ENCODE data around the gene ACADM.
"Not testable (repeated sequence)": the region's sequence is repeated elsewhere in the genome, so short reads cannot be mapped to it uniquely, and the experiment has no call there.

DNA sequence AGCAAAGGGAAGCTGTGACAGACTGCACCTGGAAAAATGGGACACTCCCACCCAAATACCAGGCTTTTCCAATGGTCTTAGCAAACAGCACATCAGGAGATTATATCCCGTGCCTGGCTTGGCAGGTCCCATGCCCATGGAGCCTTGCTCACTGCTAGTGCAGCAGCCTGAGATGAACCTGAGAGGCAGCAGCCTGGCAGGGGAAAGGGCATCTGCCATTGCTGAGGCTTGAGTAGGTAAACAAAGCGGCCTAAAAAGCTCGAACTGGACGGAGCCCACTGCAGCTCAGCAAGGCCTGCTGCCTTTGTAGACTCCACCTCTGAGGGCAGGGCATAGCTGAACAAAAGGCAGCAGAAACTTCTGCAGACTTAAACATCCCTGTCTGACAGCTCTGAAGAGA, 53.3 kb downstream of the ACADM start:
- TF ChIP-seq, protein P1, sequence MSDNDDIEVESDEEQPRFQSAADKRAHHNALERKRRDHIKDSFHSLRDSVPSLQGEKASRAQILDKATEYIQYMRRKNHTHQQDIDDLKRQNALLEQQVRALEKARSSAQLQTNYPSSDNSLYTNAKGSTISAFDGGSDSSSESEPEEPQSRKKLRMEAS (IDR thresholded peaks at IDR 0.05): not testable (repeated sequence)
- TF ChIP-seq FOSL1 (IDR thresholded peaks at IDR 0.05; ENCODE audit: low read depth); ZNF274 (IDR thresholded peaks at IDR 0.05; ENCODE audit: low read depth, low read length); YY1 (IDR thresholded peaks at IDR 0.05; ENCODE audit: extremely low read depth, insufficient replicate concordance, low read depth, low read length); ELF1 (IDR thresholded peaks at IDR 0.05; ENCODE audit: borderline replicate concordance, low read depth); POLR2A (IDR thresholded peaks at IDR 0.05; ENCODE audit: borderline replicate concordance, extremely low read depth, insufficient read depth, insufficient read length); POLR2AphosphoS5 (IDR thresholded peaks at IDR 0.05; ENCODE audit: low read depth, low read length): not testable (repeated sequence)
- TF ChIP-seq, protein P2, sequence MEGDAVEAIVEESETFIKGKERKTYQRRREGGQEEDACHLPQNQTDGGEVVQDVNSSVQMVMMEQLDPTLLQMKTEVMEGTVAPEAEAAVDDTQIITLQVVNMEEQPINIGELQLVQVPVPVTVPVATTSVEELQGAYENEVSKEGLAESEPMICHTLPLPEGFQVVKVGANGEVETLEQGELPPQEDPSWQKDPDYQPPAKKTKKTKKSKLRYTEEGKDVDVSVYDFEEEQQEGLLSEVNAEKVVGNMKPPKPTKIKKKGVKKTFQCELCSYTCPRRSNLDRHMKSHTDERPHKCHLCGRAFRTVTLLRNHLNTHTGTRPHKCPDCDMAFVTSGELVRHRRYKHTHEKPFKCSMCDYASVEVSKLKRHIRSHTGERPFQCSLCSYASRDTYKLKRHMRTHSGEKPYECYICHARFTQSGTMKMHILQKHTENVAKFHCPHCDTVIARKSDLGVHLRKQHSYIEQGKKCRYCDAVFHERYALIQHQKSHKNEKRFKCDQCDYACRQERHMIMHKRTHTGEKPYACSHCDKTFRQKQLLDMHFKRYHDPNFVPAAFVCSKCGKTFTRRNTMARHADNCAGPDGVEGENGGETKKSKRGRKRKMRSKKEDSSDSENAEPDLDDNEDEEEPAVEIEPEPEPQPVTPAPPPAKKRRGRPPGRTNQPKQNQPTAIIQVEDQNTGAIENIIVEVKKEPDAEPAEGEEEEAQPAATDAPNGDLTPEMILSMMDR (IDR thresholded peaks at IDR 0.05 in 2 of 3, conservative IDR thresholded peaks at IDR 0.05 in 1 of 3; ENCODE audit: borderline replicate concordance in 1 of 3, insufficient read depth in 1 of 3, low read depth in 2 of 3, low read length in 2 of 3): not testable (repeated sequence)

Measured in HCT116 (cell line).